NCI-H2171 treated with DMSO at 0.1 percent for 48 hours (cell line): ENCODE data around the gene ACAA2.

Source experiments
- DNase-seq: peaks from one replicate; lab custom pipeline; 2025; lab: John Stamatoyannopoulos, UW

Gene ACAA2, protein sequence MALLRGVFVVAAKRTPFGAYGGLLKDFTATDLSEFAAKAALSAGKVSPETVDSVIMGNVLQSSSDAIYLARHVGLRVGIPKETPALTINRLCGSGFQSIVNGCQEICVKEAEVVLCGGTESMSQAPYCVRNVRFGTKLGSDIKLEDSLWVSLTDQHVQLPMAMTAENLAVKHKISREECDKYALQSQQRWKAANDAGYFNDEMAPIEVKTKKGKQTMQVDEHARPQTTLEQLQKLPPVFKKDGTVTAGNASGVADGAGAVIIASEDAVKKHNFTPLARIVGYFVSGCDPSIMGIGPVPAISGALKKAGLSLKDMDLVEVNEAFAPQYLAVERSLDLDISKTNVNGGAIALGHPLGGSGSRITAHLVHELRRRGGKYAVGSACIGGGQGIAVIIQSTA

DNA sequence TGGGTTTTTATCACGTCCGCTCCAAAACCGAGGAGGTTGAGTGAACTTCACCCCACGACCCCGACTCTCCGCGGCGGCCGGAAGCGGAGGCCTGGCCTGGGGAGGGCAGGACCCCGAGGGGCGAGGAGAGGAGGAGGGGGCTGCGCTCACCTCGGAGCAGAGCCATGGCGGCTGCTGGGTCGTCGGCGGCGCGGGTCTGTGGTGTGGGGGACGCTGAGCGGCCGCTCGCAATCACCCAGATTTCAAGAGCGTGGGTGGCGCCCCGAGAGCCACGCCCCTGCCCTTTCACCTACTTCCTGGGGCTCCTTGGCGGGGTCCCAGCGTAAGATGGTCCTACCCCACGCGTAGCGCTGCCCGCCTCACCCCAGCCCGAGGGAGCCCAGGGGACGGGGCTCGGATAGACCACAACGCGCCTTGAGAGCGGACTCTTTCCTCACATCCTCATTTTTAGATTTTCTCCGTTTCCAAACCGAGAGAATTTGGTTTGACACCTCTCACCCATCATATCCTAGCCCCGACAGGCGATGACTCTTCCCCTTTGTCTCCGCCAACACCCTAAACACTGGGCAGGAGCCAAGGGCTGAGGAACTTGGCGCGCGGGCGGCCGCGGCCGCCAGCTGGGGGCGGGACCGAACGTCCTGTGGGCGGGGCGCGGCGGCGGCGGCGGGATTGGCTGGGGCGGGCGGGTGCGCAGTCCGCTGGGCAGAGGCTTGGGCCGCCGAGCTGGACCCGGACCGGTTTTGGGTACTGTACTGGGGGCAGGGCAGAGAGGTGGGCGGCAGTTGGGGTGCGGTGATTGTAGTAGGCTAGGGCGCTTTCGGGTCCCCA, at the start of gene ACAA2:
Gene ACAA2 (minus strand): TSS at position 215 of the 828 bp plus-strand sequence. CDS start 49 bp downstream, at position 166.
- peak; percentile 90 for DNase-seq

DNA sequence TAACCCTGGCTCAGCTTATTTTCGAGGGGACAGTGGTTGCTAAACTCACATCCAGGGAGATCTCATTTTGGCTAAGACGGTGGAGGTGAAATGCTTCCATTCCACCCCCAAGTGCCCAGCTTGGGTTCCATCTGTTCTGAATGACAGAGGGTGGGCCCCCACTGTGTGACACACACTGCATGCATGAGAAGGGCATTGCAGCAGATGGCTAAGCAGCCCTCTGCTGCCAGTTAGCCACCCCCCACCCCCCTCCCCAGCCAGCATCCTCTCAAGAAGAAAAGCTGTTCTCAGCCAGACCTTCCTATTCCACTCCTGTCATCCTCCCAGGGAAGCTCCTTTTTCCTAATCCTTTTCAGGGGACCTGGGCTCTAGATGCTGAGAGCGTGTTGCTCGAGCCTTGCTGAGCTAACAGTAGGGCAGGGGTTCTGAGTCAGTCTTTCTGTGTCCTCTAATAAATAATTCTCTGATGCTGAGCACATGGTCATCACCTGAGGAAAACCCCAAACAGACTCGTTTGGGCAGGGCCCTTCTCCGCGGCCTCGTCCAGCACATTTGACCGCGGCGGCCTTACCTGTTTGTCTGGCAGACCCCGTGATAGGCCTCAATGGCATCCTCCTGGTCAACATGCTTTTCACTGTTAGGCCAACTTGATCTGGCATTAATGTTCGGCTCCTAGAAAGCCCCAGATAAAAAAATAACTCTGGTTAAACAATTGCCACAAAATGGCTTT, 49.5 kb upstream of the ACAA2 start:
- DNase-seq, result peak; percentile 85

- DNase-seq, result peak; percentile 5
Observed at GRCh38 chr18:49861659-49862058, 48.3 kb upstream of the ACAA2 start.

DNA sequence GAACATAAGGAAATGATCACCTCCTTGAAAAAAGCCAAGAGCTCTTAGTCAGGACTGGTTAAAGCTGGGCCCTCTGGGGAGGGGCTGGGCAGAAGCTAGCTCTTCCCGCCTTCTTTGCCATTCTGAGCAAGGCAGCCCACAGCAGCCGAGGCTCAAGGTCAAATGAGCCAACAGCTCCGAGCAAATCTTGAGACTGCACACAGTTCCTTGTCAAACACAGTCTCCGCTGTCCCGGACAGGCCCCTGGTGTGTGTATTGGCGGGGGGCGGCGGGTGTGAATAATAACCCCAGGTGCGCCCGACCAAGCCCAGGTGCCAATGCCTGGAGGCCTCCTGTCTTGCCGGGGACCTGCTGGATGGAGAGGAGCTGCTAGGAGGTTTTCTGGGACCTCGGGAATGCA, 46.4 kb upstream of the ACAA2 start:
- no peak for DNase-seq

GRCh38 chr18:49859021-49859359, 45.7 kb upstream of the ACAA2 start:
- no peak for DNase-seq

- peak; percentile 57 for DNase-seq
Observed at GRCh38 chr18:49858309-49859020, 45.1 kb upstream of the ACAA2 start.

- DNase-seq, result no peak
Observed at GRCh38 chr18:49857708-49858107, 44.4 kb upstream of the ACAA2 start.

DNA sequence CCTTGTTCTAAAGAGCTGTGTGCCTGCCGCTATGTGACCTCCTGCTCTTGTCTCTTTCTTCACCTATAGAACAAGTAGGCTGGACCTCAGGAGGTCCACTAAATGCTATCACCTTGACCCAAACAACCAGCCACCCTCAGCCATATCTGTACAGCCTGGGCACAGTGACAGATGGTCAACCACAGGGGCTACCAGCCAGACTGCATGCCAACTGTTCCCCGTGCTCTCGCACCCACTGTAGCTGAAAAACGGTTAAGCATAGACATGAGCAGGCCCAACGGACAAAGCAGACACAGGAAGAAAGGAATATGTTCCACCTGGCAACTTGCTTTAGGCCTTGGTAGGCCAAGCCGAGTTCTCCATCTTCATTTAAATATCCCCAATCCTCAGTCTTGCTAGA, 43.2 kb upstream of the ACAA2 start:
- peak; percentile 79 for DNase-seq

GRCh38 chr18:49855711-49856415, 42.5 kb upstream of the ACAA2 start:
- DNase-seq, result no peak

- DNase-seq, result no peak
Observed at GRCh38 chr18:49854681-49855080, 41.3 kb upstream of the ACAA2 start.

- no peak for DNase-seq
Observed at GRCh38 chr18:49853436-49853835, 40.1 kb upstream of the ACAA2 start.

DNA sequence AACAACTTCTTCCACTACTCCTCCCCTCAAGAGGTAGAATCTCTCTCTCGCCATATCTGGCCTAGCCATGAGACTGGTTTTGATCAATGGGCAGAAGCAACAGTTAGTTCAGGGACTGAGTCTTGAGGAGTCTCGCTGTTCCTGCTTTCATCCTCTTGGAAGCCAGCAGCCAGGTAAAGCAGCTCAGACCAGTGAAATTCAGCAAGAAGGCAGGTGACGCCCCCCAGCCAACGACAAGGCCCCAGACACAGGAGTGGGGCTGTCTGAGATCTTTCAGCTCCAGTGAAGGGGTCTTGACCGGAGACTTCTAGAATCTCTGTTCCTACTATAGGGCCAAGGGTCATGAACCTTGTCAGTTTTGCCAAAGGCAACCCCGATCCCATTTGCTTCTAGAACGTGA, 39.7 kb upstream of the ACAA2 start:
- no peak for DNase-seq

DNA sequence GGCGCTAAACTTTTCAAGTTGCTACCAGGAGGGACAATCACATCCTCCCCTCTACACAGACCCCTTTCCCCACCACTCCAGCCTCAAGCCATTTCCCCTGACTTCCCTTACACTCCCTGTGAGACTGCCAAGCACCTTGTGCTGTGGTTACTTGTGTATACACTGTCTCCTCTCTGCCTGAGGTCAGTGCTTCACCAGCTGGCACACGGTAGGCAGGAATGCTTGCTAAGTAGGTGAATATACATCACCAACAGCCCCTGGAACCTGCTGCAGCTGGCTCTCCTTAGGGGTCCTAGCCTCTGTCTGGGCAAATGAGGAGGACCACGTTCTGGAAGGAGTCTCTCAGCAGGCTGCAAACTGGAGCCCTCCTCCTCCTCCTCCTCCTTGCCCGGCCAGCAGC, 38.3 kb upstream of the ACAA2 start:
- DNase-seq, result peak; percentile 18

DNA sequence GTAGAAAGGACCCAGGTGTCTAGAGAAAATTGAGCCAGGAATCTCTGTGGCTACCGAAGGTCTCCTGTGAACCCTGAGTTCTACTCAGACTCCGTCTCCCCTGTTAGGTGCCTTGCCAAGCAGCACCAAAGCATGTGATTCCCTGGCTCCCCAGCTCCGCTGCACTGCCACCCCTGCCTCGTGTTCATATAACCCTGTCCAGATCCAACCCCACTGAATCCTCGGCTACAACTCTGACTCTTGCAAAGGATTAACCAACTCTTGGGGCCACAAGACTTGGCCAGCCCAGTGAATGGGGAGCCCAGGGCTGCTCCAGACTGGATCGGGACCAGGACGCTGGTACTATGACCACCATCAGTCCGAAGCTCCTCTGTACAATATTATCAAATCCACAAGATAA, 37.3 kb upstream of the ACAA2 start:
- DNase-seq, result no peak

DNA sequence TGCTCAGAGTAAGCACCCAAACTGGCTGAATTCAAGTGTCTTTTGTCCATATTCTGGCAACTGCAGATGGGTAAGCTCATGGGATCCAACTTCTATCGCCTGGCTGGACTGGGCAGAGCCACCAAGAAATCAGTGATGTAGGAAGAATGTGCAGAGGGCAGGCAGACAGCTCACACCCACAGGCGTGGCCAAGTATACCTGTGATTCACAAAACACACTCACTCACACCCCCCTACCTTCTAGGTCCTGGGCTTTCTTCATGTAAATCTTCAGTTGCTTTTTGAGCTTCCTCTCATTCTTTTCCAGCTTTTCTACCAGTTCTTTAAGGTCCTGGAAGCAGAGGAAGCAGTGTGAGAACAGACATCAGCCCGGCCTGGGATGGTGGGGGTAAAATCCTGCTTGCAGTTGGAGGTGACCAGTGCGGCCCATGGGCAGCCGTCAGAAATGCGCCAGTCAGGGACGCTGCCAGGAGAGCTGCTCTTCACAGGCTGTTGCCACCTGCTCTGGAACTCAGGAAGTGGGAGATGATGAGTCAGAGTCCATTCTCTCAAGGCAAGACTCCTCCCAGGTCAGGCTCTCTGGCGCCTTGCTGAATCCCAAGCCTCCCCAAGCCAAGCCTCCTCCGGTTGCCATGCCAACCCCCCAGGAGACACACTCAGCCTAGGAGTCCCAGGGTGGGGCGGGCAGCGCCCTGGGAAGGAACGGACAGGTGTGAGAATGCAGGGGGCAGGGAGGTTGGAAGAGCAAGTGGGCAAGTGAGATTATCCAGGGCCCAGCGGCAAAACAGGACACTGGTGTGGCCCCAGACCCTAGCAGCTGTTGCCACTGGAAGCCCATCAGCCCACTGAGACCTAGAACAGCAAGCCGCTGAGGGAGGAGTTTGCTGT, 36.2 kb upstream of the ACAA2 start:
- DNase-seq, result peak; percentile 55

GRCh38 chr18:49848115-49848514, 34.8 kb upstream of the ACAA2 start:
- no peak for DNase-seq

DNA sequence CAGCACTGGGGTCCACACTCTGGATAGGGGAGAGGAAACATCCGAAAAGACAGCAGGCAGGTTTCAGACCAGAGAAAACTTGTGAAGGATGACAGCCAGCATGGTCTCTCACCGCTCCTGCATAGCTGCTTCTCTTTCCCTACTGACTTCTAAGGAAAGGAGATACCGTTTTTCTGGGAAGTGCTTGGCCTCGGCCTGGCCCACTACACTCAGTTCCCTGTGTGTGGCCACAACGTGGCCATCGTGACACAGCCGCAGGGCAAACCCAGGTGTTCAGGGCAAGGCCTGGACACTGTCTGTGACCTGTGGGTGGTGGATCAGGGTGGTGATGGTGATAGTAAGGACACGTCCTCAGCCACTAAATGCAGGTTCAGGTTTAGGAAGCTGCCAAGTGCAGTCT, 34.2 kb upstream of the ACAA2 start:
- DNase-seq, result no peak

DNA sequence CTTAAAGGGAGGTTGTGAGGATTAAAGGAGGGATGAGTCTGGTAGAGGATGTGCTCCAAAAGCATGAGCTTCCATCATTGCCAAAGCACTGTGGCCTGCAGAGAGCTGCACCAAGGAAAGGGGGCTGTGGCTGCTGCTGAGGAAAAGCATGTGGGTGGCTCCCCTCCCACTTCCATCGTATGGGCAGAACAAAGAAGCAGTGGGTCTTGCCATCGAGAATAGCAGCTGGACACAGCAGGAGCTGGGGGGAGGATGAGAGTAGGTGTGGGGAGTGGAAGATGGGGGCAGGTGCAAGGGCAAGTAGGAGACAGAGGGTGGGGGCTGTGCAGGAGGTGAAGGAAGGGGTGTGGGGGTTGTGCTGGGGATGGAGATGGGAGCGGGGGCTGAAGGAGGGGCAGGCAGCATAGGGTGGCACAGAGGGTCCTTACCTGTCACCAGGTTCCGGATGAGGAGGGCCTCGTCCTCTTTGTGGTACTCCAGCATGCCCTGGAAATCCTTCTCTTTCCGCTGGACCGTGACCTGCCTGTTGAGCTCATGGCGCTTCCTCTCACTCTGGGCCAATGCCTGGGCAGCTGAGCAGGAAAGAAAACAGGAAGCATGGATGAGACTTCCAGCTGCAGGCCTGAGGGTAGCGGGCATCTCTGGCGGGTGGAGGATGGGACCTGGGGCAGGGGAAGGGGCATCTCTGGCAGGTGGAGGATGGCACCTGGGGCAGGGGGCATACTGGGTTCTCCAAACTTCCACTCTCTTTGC, 33.6 kb upstream of the ACAA2 start:
- no peak for DNase-seq

DNA sequence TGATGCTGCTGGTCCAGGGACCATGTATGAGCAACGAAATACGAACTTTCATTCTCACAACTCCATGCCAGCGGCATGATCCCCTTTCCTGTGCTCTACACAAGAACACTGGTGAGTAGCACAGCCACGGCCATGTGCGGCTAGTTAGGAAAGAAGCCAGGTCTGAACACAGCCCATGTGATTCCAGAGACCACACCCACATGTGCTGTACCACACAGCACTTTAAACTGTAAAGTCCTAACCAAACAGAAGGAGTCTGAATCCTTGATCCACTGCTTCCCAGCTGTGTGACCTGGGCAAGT, 33.0 kb upstream of the ACAA2 start:
- DNase-seq, result peak; percentile 32
